Esophagus (tissue), 2 donors: ENCODE results near the gene SEC22C. TPM values are rescaled to one million over a fixed set of nuclear protein-coding genes. Genes with fewer than 3 reads are reported as not detected.
"Not testable (repeated sequence)": the region's sequence is repeated elsewhere in the genome, so short reads cannot be mapped to it uniquely, and the experiment has no call there.

ENCODE experiments used
- H3K27ac ChIP-seq, 2 donors: one replicate each; pipeline ENCODE4 v1.5.1; 2013; ENCODE audit warnings: low read depth in 2 of 2, mild to moderate bottlenecking in 2 of 2, inconsistent platforms in 1 of 2, low read length in 1 of 2, moderate library complexity in 1 of 2
- H3K27me3 ChIP-seq, 2 donors: one replicate each; pipeline ENCODE4 v1.6.1; 2013; ENCODE audit warnings: low read length in 2 of 2, control low read depth in 1 of 2, mild to moderate bottlenecking in 1 of 2; ENCODE audit not compliant: insufficient read depth in 2 of 2, control insufficient read depth in 1 of 2
- H3K36me3 ChIP-seq, 2 donors: one replicate each; pipeline ENCODE4 v1.6.1; 2013; ENCODE audit warnings: low read length in 1 of 2; ENCODE audit not compliant: control insufficient read depth in 2 of 2, insufficient read depth in 2 of 2
- H3K4me1 ChIP-seq, 2 donors: one replicate each; pipeline ENCODE4 v1.6.1; 2013; ENCODE audit warnings: low read length in 1 of 2; ENCODE audit not compliant: control insufficient read depth in 2 of 2, insufficient read depth in 2 of 2
- H3K4me3 ChIP-seq, 2 donors: one replicate each; pipeline ENCODE4 v1.5.1; 2013; ENCODE audit warnings: low read length in 2 of 2, mild to moderate bottlenecking in 2 of 2, low read depth in 1 of 2, moderate library complexity in 1 of 2
- H3K9me3 ChIP-seq, 2 donors: one replicate each; pipeline ENCODE4 v1.6.1; 2013; ENCODE audit warnings: mild to moderate bottlenecking in 2 of 2, low read depth in 1 of 2, low read length in 1 of 2, moderate library complexity in 1 of 2; ENCODE audit not compliant: control insufficient read depth in 2 of 2, insufficient read depth in 1 of 2
- WGBS, 2 donors: extraction: QIAGEN DNeasy Blood & Tissue Kit; methylation state at CpG; one replicate each; pipeline ENCODE4 v1.1.7; 2013; 5-methylcytosine and 5-hydroxymethylcytosine counted together
- polyA plus RNA-seq, 2 donors: library from polyadenylated mRNA; stranded (reverse); fragments of 200-250 nt; gene quantifications; one replicate each; pipeline ENCODE4 v1.2.3, GENCODE V29; 2013
- donor health status: healthy with polysubstance abuse.
- donor health status: Bipolar disorder and iron deficiency.

Gene SEC22C
- polyA plus RNA-seq, 2 donors = 5.0 to 10.0 TPM

DNA sequence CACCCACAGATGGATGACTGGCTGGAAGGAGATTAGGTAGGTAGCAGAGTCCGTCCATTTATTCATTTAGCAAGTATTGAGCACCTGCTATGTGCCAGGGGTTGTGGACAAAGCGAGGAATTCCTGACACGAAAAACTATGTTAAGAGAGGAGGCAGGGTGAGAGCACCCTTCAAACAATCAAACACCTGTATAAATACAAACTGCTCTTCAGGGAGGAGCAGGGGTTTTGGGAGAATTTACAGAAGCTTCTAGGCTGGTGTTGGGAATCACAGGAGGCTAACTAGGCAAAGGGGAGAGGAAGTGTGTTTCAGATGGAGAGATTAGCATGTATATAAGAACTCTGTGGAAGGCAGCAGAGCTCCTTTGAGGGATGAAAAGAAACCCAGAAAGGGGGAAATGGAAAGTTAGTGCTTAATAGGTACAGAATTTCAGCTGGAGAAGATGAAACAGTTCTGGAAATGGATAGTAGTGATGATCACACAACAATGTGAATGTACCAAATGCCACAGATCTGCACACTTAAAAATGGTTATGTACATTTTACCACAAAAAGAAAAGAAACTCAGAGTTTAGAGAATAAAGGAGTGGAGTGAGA lies 805 bp upstream of the SEC22C start:
- Histone ChIP-seq H3K36me3 (no peaks in the 10 kb centered on the region), H3K27me3 (no peaks in the 10 kb centered on the region), H3K4me3 (peak overlapping the region; percentile 49 to 77), H3K27ac (peak overlapping the region; percentile 88 to 91), H3K9me3 (no peaks in the 10 kb centered on the region), H3K4me1 (no peaks in the 10 kb centered on the region)
- WGBS, 2 donors = 2 to 4% methylated on average over 3 of the region's 3 CpGs

GRCh38 chr3:42581400-42581708 lies 413 bp downstream of the SEC22C start:
- 0 to 1% methylated on average over 7 to 11 of the region's 11 CpGs for WGBS, 2 donors
- peak overlapping the region; percentile 49 to 77 for H3K4me3 ChIP-seq
- H3K27me3 ChIP-seq = no peaks in the 10 kb centered on the region
- peak overlapping the region; percentile 88 to 91 for H3K27ac ChIP-seq
- no peaks in the 10 kb centered on the region for H3K4me1 ChIP-seq
- no peaks in the 10 kb centered on the region for H3K36me3 ChIP-seq
- no peaks in the 10 kb centered on the region for H3K9me3 ChIP-seq

- H3K27me3 ChIP-seq, H3K36me3 ChIP-seq, H3K9me3 ChIP-seq, H3K4me3 ChIP-seq, H3K4me1 ChIP-seq, H3K27ac ChIP-seq: not testable (repeated sequence)
- 98% methylated on average over 4 of the region's 4 CpGs for WGBS, 2 donors
These were observed 2.4 kb downstream of the SEC22C start for GRCh38 chr3:42579346-42579745.

- 96 to 97% methylated on average over 4 of the region's 4 CpGs for WGBS, 2 donors
- Histone ChIP-seq H3K4me1 (no peaks in the 10 kb centered on the region), H3K27ac (no peak overlapping the region), H3K27me3 (no peaks in the 10 kb centered on the region), H3K4me3 (no peak overlapping the region), H3K36me3 (no peaks in the 10 kb centered on the region), H3K9me3 (no peaks in the 10 kb centered on the region)
These were observed 3.7 kb downstream of the SEC22C start for GRCh38 chr3:42578054-42578453.

GRCh38 chr3:42575137-42575741 lies 6.5 kb downstream of the SEC22C start:
- H3K36me3 ChIP-seq = no peaks in the 10 kb centered on the region
- no peaks in the 10 kb centered on the region for H3K27me3 ChIP-seq
- H3K4me3 ChIP-seq = no peak overlapping the region
- no peaks in the 10 kb centered on the region for H3K9me3 ChIP-seq
- no peak overlapping the region for H3K27ac ChIP-seq
- no peaks in the 10 kb centered on the region for H3K4me1 ChIP-seq

GRCh38 chr3:42572278-42572677 lies 9.5 kb downstream of the SEC22C start:
- Histone ChIP-seq H3K9me3 (no peaks in the 10 kb centered on the region), H3K27me3 (no peaks in the 10 kb centered on the region), H3K4me3 (no peak overlapping the region), H3K27ac (no peak overlapping the region), H3K4me1 (no peaks in the 10 kb centered on the region), H3K36me3 (no peaks in the 10 kb centered on the region)
- 64 to 71% methylated on average over 3 of the region's 3 CpGs for WGBS, 2 donors

DNA sequence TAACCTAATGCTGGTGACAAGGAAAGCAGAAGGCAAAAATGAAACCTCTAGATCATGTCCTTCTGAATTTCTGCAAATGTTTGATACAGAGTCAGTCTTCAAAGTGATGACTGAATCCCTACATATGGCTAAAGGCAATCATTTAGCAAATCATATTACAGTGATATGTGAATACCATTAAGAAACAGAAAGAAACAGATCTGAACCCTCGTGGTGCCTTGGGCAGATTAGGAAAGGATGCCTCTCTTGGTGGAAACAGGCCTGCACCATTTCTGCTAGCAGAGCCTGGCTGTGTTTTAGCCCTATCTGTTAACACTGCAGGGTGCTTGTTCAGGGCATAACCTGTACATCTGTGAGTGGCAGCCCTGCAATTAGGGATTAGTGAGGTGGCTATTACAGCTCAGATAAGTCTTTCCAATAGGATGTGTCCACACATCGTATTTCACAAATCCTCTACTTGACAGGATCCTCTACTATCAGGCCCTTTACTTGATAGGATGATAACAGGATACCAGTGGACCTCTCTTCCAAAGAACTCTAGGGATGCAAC lies 12.1 kb downstream of the SEC22C start:
- no peaks in the 10 kb centered on the region for H3K9me3 ChIP-seq
- no peak overlapping the region for H3K27ac ChIP-seq
- WGBS, 2 donors = 58 to 83% methylated on average over 2 of the region's 2 CpGs
- H3K4me1 ChIP-seq = no peaks in the 10 kb centered on the region
- no peaks in the 10 kb centered on the region for H3K27me3 ChIP-seq
- H3K4me3 ChIP-seq = no peak overlapping the region
- no peaks in the 10 kb centered on the region for H3K36me3 ChIP-seq

DNA sequence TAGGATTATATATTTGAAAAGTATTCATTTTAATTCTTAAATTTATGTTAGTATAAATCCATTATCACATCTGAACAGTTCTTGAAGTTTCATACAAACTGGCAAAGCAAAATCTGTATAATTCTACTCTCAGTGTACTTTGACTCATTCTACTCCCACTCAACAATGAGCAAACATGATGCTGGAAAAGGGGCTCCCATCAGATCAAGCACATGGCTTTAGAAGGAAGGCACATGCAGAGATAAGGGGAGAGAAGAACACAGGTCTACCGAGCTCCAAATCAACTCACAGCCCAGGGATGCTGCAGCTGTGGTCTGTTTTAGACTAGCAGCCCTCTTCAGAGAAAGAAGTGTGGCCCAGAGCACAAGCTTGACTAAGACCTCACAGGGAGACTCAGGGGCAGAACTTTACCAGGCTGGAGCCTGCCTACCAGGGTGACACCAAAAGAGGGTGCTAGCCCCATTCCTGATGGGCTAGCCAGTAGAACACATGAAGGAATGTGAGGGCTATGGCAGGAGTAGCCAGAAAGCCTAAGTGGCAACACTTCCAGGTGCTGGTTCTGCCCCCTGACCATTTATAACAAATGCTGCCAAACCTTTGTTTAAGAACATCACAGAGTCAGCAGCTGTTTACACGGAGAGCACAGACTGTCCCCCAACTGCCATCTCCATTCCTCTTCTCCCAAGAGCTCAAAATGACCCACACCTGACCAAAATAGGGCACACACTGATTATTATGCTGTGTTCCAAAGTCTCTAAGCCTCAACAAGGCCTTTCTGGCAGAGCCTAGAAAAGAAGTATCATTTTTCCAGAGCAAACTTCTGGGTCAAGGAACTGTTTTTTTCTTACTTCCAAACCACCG lies 19.5 kb downstream of the SEC22C start:
- Histone ChIP-seq H3K27ac (no peak overlapping the region), H3K4me3 (no peak overlapping the region), H3K4me1 (no peaks in the 10 kb centered on the region), H3K27me3 (no peaks in the 10 kb centered on the region), H3K36me3 (peaks cover 3 to 4% of the 10 kb centered on the region in 2 donors), H3K9me3 (no peaks in the 10 kb centered on the region)
- 55 to 74% methylated on average over 3 of the region's 3 CpGs for WGBS, 2 donors

DNA sequence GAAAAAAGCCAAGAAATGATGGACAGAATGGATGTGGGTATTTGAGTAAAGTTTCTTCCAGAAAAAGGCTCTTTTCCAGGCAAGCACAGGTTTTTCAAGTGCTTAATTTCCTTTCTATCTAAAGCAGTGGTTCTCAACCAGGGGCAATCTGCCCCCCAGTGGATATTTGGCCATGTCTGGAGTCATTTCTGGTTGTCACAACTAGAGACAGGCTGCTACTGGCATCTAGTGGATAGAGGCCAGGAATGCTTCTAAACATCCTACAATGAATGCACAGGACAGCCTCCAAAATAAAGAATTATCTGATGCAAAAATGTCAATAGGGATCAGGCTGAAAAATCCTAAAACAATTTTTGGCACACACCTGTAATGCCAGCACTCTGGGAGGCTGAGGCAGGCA lies 23.9 kb downstream of the SEC22C start:
- no peaks in the 10 kb centered on the region for H3K9me3 ChIP-seq
- H3K27me3 ChIP-seq = no peaks in the 10 kb centered on the region
- no peak overlapping the region for H3K27ac ChIP-seq
- H3K4me1 ChIP-seq = no peaks in the 10 kb centered on the region
- H3K36me3 ChIP-seq = no peaks in the 10 kb centered on the region
- H3K4me3 ChIP-seq = no peak overlapping the region
